Cerebellar cortex (tissue), 1 donor: ENCODE results near the gene CHCHD6.

Experiments used
- DNase-seq: peaks from one replicate; pipeline ENCODE4 v3.0.0-alpha.2; 2015; ENCODE audit warnings: low spot score

CHCHD6 gene

GRCh38 chr3:126895178-126896066 lies 191.4 kb downstream of the CHCHD6 start:
- DNase-seq = no peak

GRCh38 chr3:126896067-126896441 lies 192.0 kb downstream of the CHCHD6 start:
- DNase-seq = no peak

GRCh38 chr3:126896968-126897367 lies 192.9 kb downstream of the CHCHD6 start:
- no peak for DNase-seq

- DNase-seq = no peak
Measured at GRCh38 chr3:126897943-126898342, 193.9 kb downstream of the CHCHD6 start.

- no peak for DNase-seq
Measured at GRCh38 chr3:126900859-126901540, 197.0 kb downstream of the CHCHD6 start.

- DNase-seq = no peak
Measured at GRCh38 chr3:126901631-126902030, 197.6 kb downstream of the CHCHD6 start.

- DNase-seq = no peak
Measured at GRCh38 chr3:126903521-126903920, 199.5 kb downstream of the CHCHD6 start.

- DNase-seq = peak; percentile 31
Measured at GRCh38 chr3:126907557-126907956, 203.5 kb downstream of the CHCHD6 start.

- no peak for DNase-seq
Measured at GRCh38 chr3:126908752-126909275, 204.8 kb downstream of the CHCHD6 start.

- no peak for DNase-seq
Measured at GRCh38 chr3:126910231-126910630, 206.2 kb downstream of the CHCHD6 start.

- DNase-seq = no peak
Measured at GRCh38 chr3:126911162-126912026, 207.4 kb downstream of the CHCHD6 start.

- DNase-seq = no peak
Measured at GRCh38 chr3:126912027-126912422, 208.0 kb downstream of the CHCHD6 start.

GRCh38 chr3:126912491-126913195 lies 208.6 kb downstream of the CHCHD6 start:
- no peak for DNase-seq

- no peak for DNase-seq
Measured at GRCh38 chr3:126913524-126913923, 209.5 kb downstream of the CHCHD6 start.

- peak; percentile 68 for DNase-seq
Measured at GRCh38 chr3:126914226-126914625, 210.2 kb downstream of the CHCHD6 start.

GRCh38 chr3:126915015-126915414 lies 211.0 kb downstream of the CHCHD6 start:
- DNase-seq = no peak

- no peak for DNase-seq
Measured at GRCh38 chr3:126916546-126916945, 212.5 kb downstream of the CHCHD6 start.

GRCh38 chr3:126917232-126917804 lies 213.3 kb downstream of the CHCHD6 start:
- no peak for DNase-seq

GRCh38 chr3:126918355-126918821 lies 214.3 kb downstream of the CHCHD6 start:
- DNase-seq = no peak

GRCh38 chr3:126921085-126921824 lies 217.2 kb downstream of the CHCHD6 start:
- no peak for DNase-seq
